GM23338 (cell line): ENCODE measurements around the gene CACHD1. TPM values are rescaled to one million over a fixed set of nuclear protein-coding genes. Genes with fewer than 3 reads are reported as not detected.

Experiments used
- ATAC-seq: fragments of 200-7000 bp; cut with Tn5 transposase; 3 replicates; pipeline ENCODE4 v1.9.1; 2020
- DNase-seq: peaks from one replicate; pipeline ENCODE4 v3.0.0-alpha.2; 2015; ENCODE audit warnings: low spot score
- H2AFZ ChIP-seq: fragments of 200-600 bp; sonication (generic); 2 replicates; pipeline ENCODE4 v1.8.0; 2016; ENCODE audit warnings: antibody characterized with exemption, mild to moderate bottlenecking, moderate library complexity
- H3F3A ChIP-seq: fragments of 200-600 bp; sonication (generic); replicated peaks from 2 replicates; pipeline ENCODE4 v1.8.0; 2017; ENCODE audit warnings: antibody characterized with exemption, mixed run types, low read depth
- H3K27ac ChIP-seq: fragments of 200-600 bp; sonication (generic); 2 replicates; pipeline ENCODE4 v1.6.1; 2016; ENCODE audit warnings: low read depth
- H3K27me3 ChIP-seq: fragments of 200-600 bp; sonication (generic); 2 replicates; pipeline ENCODE4 v1.8.0; 2016; ENCODE audit warnings: mild to moderate bottlenecking, mixed run types, moderate library complexity; ENCODE audit not compliant: insufficient read depth
- H3K36me3 ChIP-seq: fragments of 200-600 bp; sonication (generic); 2 replicates; pipeline ENCODE4 v1.8.0; 2016; ENCODE audit warnings: mild to moderate bottlenecking; ENCODE audit not compliant: insufficient read depth
- H3K4me1 ChIP-seq: fragments of 200-600 bp; sonication (generic); 2 replicates; pipeline ENCODE4 v1.8.0; 2016; ENCODE audit warnings: mild to moderate bottlenecking, moderate library complexity; ENCODE audit not compliant: insufficient read depth
- H3K4me2 ChIP-seq: fragments of 200-600 bp; sonication (generic); 2 replicates; pipeline ENCODE4 v1.7.1; 2017; ENCODE audit warnings: mixed run types
- H3K4me3 ChIP-seq: fragments of 200-600 bp; sonication (generic); 2 replicates; pipeline ENCODE4 v1.6.1; 2016; ENCODE audit warnings: mixed run types
- H3K79me2 ChIP-seq: fragments of 200-600 bp; sonication (generic); replicated peaks from 2 replicates; pipeline ENCODE4 v1.8.0; 2017; ENCODE audit warnings: mild to moderate bottlenecking; ENCODE audit not compliant: insufficient read depth
- H3K9me2 ChIP-seq: fragments of 200-600 bp; sonication (generic); 2 replicates; pipeline ENCODE4 v1.8.0; 2017; ENCODE audit not compliant: insufficient read depth
- H4K20me1 ChIP-seq: fragments of 200-600 bp; sonication (generic); replicated peaks from 2 replicates; pipeline ENCODE4 v1.8.0; 2017; ENCODE audit warnings: mild to moderate bottlenecking; ENCODE audit not compliant: insufficient read depth
- H3K27ac Mint-ChIP-seq: 2 replicates; pipeline ENCODE4 v1.8.0; 2020; ENCODE audit warnings: inconsistent platforms, mild to moderate bottlenecking, moderate library complexity, mixed read lengths
- H3K27me3 Mint-ChIP-seq: 3 replicates; pipeline ENCODE4 v1.8.0; 2022; ENCODE audit warnings: low read depth, mild to moderate bottlenecking, moderate library complexity, mixed read lengths, inconsistent platforms; ENCODE audit not compliant: insufficient read depth, poor library complexity
- H3K36me3 Mint-ChIP-seq: 3 replicates; pipeline ENCODE4 v1.8.0; 2021; ENCODE audit warnings: low read depth, mild to moderate bottlenecking, inconsistent platforms, moderate library complexity, mixed read lengths
- H3K4me1 Mint-ChIP-seq: 3 replicates; pipeline ENCODE4 v1.8.0; 2020; ENCODE audit warnings: mild to moderate bottlenecking, inconsistent platforms, mixed read lengths
- H3K4me3 Mint-ChIP-seq: 3 replicates; pipeline ENCODE4 v1.8.0; 2021; ENCODE audit warnings: moderate library complexity, mild to moderate bottlenecking, inconsistent platforms, mixed read lengths
- H3K9me3 Mint-ChIP-seq: 3 replicates; pipeline ENCODE4 v1.8.0; 2020; ENCODE audit warnings: moderate library complexity, mild to moderate bottlenecking, inconsistent platforms, mixed read lengths
- CREB1 ChIP-seq: fragments of 250-450 bp; sonication (Bioruptor Pico); IDR thresholded peaks from 2 replicates; pipeline ENCODE4 v1.5.0; 2020; ENCODE audit warnings: low read depth, mild to moderate bottlenecking, moderate library complexity
- CTCF ChIP-seq, 2 experiments: fragments of 200-600 bp in 1 of 2; sonication (generic) in 1 of 2; conservative IDR thresholded peaks; 2 replicates each; pipeline versions ENCODE4 v1.5.1 to v1.6.1; 2016 to 2017; ENCODE audit warnings: antibody characterized with exemption in 2 of 2, low read depth in 2 of 2, mild to moderate bottlenecking in 2 of 2, moderate library complexity in 1 of 2
- ETS1 ChIP-seq: IDR thresholded peaks from 2 replicates; pipeline ENCODE4 v1.6.1; 2016; ENCODE audit warnings: antibody characterized with exemption
- EZH2 ChIP-seq: fragments of 200-600 bp; sonication (generic); IDR thresholded peaks from one replicate; pipeline ENCODE4 v1.8.0; 2017; ENCODE audit warnings: antibody characterized with exemption, mild to moderate bottlenecking, low read depth; ENCODE audit not compliant: unreplicated experiment
- EZH2phosphoT487 ChIP-seq: fragments of 200-600 bp; sonication (generic); IDR thresholded peaks from one replicate; pipeline ENCODE4 v1.8.1; 2018; ENCODE audit warnings: antibody characterized with exemption; ENCODE audit not compliant: unreplicated experiment
- JUNB ChIP-seq: IDR thresholded peaks from one replicate; pipeline ENCODE4 v1.6.1; 2016; ENCODE audit warnings: antibody characterized with exemption; ENCODE audit not compliant: unreplicated experiment
- NANOG ChIP-seq: IDR thresholded peaks from 2 replicates; pipeline ENCODE4 v1.6.1; 2016; ENCODE audit warnings: antibody characterized with exemption, borderline replicate concordance
- POLR2AphosphoS5 ChIP-seq: IDR thresholded peaks from 2 replicates; pipeline ENCODE4 v1.6.1; 2016; ENCODE audit warnings: antibody characterized with exemption, low read depth
- REST ChIP-seq: IDR thresholded peaks from one replicate; pipeline ENCODE4 v1.6.1; 2018; ENCODE audit warnings: antibody characterized with exemption; ENCODE audit not compliant: unreplicated experiment
- STAT1 ChIP-seq: IDR thresholded peaks from one replicate; pipeline ENCODE4 v1.6.1; 2016; ENCODE audit warnings: antibody characterized with exemption; ENCODE audit not compliant: unreplicated experiment
- ZNF114 ChIP-seq: fragments of 250-450 bp; sonication (Bioruptor Pico); IDR thresholded peaks from 2 replicates; pipeline ENCODE4 v1.5.0; 2020; ENCODE audit warnings: mild to moderate bottlenecking, moderate library complexity
- ZNF331 ChIP-seq: fragments of 250-450 bp; sonication (Bioruptor Pico); IDR thresholded peaks from 2 replicates; pipeline ENCODE4 v1.5.0; 2020; ENCODE audit warnings: low read depth, mild to moderate bottlenecking, moderate library complexity
- ZNF462 ChIP-seq: fragments of 250-450 bp; sonication (Bioruptor Pico); IDR thresholded peaks from 2 replicates; pipeline ENCODE4 v1.5.0; 2020; ENCODE audit warnings: mild to moderate bottlenecking, moderate library complexity
- polyA plus RNA-seq: library from polyadenylated mRNA; unstranded; fragments of >200 nt; fragmentation: Nextera tagmentation; extraction: Ambion mirVana; gene quantifications from 2 replicates; pipeline ENCODE4 v1.2.1, GENCODE V29; 2016
- total RNA-seq: library from RNA; depleted of rRNA; stranded (reverse); fragments of >200 nt; shearing (Covaris generic); gene quantifications from 2 replicates; pipeline ENCODE4 v1.2.3, GENCODE V29; 2014

CACHD1 gene
- total and polyA plus RNA-seq, 2 experiments from 2014 or later: 12.6 to 43.7 TPM

- no peaks in the 10 kb centered on the region for H3K36me3 ChIP-seq
- H3K4me2 ChIP-seq: no peak overlapping the region
- H3K27me3 Mint-ChIP-seq: no peaks in the 10 kb centered on the region
- H3K27ac ChIP-seq: no peak overlapping the region
- H2AFZ ChIP-seq: no peak overlapping the region
- TF ChIP-seq STAT1 (no peak), ZNF462 (no peak), ZNF331 (no peak), POLR2AphosphoS5 (no peak), NANOG (no peak), EZH2 (no peak), EZH2phosphoT487 (no peak), ETS1 (no peak), CREB1 (CRISPR knock-in tag) (no peak), ZNF114 (no peak), CTCF (conservative IDR thresholded peaks at IDR 0.05; ENCODE audit: low read depth in 2 of 2) (no peak), REST (no peak), JUNB (no peak)
- H3K27ac Mint-ChIP-seq: no peak overlapping the region; the same call in 1 of the 2 replicates
- no peak for ATAC-seq
- 0 out of 3 replicates have a peak, but pooled peaks cover 3% of the 10 kb centered on the region for H3K36me3 Mint-ChIP-seq
- H3K27me3 ChIP-seq: no peaks in the 10 kb centered on the region
- H3F3A ChIP-seq: no peaks in the 10 kb centered on the region
- H4K20me1 ChIP-seq: peaks cover 6% of the 10 kb centered on the region
- H3K9me3 Mint-ChIP-seq: no peaks in the 10 kb centered on the region
- no peaks in the 10 kb centered on the region for H3K9me2 ChIP-seq
- peaks cover 43% of the 10 kb centered on the region for H3K4me1 ChIP-seq
- peaks cover 72% of the 10 kb centered on the region for H3K79me2 ChIP-seq
- no peak overlapping the region for H3K4me3 Mint-ChIP-seq
- no peak overlapping the region for H3K4me3 ChIP-seq
- H3K4me1 Mint-ChIP-seq: peaks cover 53% of the 10 kb centered on the region
- DNase-seq: no peak
These were observed 109.8 kb downstream of the CACHD1 start for GRCh38 chr1:64579767-64580166.
